Occipital lobe (tissue), 2 donors: ENCODE data around the gene MYO10. TPM values are rescaled to one million over a fixed set of nuclear protein-coding genes. Genes with fewer than 3 reads are reported as not detected.

ENCODE experiments used
- DNase-seq: peaks from one replicate; lab custom pipeline; 2025; lab: John Stamatoyannopoulos, UW
- total RNA-seq: library from RNA; depleted of rRNA; stranded (reverse); fragments of >200 nt; gene quantifications from one replicate; pipeline ENCODE4 v1.2.3, GENCODE V29; 2014

MYO10 gene
- total RNA-seq, 1 donor from 2014 or later, result 31.2 TPM

DNA sequence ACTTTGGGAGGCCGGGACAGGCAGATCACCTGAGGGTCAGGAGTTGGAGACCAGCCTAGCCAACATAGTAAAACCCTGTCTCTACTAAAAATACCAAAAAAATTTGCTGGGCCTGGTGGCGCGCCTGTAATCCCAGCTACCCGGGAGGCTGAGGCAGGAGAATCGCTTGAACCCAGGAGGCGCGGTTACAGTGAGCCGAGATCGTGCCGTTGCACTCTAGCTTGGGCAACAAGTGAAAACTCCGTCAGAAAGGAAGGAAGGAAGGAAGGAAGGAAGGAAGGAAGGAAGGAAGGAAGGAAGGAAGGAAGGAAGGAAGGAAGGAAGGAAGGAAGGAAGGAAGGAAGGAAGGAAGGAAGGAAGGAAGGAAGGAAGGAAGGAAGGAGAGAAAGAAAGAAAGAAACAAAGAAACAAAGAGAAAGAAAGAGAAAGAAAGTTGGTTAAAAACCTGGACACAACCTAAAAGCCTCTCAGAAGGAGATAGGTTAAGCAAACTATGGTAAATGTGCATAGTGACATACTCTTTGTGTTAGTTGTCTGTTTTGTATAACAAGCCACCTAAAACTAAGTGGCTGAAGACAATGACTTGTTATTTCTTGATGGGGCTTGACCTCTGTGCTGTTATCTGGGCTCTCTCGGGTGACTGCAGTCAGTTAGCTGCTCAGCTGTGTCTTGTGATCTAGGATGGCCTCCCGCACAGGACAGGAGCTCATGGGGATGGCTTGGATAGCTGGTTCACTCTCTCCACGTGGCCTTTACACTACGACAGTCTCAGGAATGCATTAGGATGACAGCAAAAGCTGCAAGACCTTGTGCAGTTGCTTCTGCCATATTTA lies 8.0 kb upstream of the MYO10 start:
- no peak for DNase-seq

DNA sequence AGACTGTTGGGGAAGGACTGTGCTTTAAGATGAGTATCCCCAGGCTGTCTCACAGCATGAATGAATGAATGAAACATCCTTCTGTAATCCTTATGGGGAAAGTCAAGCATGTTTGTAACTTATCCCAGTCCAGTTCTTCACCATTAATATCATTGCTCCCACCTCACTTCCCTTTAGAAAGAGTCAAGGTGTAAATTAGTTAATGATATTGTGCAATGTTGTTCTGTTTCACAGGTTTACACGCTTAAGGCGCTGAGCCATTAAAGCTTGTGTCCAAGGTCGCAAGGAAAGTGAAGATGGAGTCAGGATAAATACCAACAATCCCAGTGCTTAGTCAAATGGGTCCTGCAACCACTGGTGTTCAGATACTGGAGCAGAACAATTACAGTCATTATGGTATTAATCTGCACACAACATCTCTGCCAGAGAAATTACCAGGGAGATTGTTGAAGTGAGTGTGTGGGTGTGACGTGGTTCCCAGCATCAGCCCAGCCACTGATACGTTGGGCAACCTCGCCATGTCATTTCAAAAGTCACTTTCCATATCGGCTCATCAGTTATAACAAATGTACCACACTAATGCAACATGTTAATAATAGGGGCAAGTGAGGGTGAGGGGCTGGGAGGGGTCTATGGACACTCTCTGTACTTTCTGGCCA lies 1.5 kb upstream of the MYO10 start:
- no peak for DNase-seq

DNA sequence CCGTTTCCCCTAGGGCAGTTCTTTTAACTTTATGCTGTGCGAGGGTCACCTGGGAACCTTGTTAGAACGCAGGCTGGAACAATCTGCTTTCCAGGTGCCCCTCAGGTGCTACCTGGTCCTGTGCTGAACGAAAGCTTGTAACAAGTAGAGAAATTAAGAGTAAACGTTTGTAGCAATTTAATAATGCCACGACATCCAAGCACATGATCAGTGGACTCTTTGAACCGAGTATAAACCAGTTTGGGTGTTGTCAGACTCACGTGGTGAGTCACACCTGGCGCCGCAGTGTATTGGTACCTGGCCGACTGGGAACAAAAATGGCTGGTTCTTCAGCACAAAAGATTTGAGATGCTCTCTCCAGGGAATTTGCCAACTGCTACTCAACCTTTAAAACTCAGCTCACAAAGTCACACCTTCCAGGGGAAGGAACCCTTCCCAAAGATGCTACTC lies 926 bp upstream of the MYO10 start:
- no peak for DNase-seq

DNA sequence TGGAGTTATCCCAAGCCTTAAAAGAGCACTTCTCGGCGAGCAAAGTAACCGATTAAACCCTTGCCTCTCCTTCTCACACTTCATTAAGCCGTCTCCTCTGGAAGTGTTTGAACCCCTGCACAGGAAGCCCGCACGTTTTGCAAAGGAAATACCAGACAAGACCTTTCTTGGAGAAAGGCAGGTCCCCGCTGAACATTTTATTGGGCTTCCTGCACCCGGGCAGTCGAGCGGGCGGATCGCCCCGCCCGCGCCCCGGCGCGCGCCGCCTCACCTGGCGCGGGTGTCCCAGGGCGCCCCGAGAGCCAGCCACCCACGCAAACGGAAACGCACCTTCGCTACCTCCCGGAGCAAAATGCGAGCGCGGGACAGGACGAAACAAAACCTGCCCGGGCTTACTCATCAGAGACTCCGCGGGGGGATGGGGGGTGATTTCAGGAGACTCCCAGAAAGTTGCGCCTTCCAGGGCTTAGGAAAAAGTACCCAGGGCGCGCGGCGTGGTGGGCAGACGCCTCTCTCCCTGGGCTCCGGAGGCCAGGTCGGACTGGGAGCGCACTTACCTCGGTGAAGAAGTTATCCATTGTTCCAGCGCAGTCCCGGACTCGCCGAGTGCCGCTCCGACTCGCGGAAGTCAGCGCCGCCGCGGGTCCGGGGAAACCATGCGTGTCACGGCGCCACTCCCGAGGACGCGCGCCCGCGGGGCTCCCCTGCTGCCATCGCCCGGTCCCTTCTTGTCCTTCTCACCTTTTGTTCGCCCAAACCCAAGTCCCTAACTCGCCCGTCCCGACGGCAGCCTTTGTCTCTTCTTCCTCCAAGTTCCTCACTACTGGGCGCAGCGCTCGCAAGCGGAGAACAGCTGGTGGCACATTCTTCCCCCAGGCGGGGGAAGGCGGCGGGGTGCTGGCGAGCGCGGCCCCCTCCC lies 598 bp downstream of the MYO10 start:
- no peak for DNase-seq

DNA sequence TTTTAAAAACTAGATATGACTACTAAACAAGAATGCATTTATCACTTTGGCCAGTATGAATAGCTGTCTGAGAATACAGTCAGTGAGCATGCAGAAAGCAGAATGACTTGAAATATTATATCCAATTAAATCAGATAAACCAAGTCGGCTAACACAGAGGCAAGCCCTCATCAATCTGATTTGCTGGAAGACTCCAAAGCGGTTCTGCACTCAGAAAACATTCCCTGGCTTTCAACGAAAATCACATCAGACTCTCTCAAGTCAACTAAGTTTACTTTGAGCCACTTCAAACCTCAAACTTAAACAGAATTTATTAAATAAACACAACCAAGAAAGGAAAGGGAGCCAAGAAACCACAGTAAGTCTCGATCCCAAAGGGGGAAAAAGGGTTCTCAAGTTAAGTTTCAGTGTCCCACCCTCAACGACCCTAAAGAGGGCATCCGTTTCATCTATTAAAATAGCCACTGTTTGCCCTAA lies 1.4 kb downstream of the MYO10 start:
- no peak for DNase-seq

DNA sequence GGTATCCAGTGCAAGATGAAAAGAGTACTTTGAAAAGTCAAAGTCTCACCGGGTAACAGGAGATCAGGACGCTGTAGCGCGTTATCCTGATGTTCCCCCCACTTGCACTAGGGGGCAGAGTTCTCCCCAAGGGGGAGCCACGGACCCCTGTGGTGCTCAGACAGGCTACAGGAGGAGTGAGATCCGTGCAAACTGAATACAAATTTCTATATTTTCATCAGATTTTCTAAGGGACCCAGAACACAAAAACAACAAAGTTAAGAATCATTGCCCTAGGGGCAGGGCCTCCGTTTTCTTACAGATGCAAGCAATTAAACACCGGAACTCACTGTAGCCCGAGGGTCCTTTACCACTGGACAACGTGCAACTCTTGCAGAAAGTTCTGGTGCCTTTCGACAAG lies 2.0 kb downstream of the MYO10 start:
- DNase-seq, result no peak

DNA sequence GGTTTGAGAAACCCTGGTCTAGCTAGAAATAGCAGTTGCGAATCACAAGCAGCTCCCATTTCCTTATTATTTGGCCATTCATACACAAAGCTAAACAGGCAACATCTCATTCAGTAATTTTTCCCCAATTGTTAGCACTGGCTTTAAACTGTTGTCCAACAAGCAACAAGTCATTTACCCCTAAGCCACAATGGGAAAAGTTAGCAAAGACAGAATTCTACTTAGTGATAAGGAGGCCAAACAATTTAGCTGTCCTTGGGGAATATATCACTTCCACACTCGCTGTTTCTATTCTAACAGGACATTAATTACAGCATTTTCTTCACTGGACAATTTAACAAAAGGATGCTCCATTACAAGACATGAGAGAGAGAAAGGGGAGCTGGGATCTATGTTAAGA lies 2.8 kb downstream of the MYO10 start:
- DNase-seq, result no peak

DNA sequence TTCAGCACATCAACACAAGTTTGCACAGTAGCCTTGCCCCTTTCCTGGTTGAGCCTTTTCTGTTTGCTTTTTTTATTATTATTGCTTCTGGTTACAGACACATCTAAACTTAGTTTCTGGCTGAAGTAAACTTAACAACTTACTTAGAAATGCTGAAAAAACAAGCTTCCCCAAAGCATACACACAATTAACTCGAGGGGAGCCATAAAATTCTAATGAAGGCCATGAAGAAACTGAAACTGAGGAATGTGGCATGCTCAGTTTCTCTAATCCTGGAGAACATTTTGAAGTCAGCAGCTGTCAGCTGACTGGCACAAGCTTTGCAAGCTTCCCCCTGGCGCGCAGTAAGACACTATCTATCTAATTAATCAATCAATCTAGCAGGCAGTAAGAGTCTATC lies 3.7 kb downstream of the MYO10 start:
- DNase-seq, result no peak

DNA sequence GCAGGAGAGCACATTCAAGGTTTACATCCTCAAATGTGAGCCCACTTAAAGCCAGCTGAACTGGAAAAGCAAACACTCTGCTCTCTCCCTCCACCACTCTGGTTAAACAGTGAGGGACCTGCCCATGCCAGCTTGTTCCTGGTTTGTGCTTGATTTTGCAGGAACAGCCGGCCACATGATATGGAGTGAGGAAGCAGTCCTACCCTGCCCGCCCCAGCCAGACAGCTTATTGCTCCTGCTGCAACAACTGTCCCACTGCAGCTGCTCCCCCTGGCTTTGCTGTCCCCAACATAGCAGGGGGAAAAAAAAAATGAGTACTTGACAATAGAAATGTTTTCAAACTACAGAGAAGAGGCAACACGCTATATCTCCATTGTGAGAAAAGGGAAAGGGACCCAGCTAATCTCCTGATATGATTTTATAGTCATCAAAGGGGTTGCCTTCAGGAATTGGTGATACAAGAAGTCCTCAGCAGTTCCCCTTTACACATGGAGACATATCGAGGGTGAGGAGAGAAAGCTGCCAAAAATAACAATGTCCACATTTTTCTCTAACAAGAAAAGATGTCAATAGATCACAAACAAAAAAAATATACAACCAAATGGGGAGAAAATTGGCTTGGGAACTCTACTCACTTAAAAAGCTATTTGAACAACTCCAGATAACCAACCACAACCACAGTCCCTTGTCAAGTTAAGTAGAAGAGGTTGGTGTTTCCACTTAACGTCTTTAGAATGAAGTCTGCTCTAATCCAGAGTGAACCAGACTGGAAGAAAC lies 4.6 kb downstream of the MYO10 start:
- no peak for DNase-seq

DNA sequence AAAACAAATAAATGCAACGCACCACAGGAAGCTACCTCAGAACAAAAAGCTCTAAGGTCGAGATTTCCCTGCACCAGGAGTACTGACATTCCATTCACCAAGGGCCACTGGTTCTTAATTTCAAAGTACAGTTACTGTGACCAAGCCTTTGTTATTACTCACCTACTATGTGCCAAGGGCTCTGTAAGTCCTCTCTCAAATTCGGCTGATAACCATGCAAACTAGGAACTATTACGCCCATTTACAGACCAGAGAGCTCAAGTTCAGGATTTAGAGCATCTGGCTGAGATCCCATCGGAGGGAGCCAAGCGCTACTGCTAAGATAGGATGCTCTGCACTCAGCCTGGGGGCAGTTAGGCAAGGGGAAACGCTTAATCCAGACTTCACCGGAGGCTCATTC lies 5.6 kb downstream of the MYO10 start:
- DNase-seq, result no peak

DNA sequence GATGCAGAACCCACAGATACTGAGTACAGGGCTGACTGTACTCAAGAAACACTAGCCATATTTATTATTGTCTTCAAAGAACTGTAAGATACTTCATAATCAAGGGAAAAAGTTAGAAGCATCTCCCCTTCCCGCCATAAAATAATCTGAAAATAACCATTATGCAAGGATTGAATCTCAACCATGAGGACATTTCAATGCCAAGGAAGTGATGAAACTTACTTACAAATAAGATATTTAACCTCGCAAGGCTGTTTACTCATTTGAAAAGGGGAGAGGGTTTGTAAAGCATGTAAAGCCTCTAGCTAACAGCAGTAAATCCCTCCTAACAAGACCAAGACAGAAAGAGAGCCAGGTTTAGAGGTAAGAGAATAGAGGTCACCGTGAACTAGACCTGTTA lies 6.3 kb downstream of the MYO10 start:
- DNase-seq, result no peak

DNA sequence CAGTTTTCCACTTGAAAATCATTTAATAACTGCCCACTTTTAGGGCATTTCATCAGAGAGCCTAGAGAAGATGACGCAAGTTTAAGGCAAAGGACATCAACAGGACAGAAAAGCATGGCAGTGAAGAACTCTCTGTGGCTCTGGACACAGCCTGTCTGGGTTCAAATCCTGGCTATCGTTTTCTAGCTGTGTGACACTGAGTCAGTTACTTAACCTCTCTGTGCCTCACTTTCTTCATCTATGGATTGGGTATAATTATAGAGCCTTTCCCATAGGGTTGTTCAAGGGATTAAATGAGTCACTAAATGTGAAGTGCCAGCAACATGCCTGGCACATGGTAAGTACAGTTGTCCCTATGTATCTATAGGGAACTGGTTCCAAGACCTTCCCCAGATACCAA lies 6.7 kb downstream of the MYO10 start:
- DNase-seq, result no peak

DNA sequence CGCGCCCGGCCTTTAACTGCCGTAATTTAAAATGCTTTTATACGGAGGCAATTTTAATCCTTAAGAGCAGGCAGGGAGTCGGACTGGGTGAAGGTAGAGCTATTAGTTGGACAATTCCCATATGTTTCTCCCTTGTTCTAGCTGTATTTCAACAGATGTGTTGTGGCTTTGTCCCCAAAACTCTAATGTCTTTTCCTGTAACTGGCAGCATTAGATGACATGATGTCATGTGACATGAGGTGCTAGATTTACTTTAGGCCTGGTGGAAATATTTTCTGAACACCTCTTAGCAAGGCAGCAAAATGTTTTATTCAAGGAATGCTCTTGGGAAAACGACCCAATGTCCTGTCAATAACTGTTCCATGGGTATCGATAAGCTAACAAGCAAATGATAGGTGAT lies 8.5 kb downstream of the MYO10 start:
- DNase-seq, result no peak

DNA sequence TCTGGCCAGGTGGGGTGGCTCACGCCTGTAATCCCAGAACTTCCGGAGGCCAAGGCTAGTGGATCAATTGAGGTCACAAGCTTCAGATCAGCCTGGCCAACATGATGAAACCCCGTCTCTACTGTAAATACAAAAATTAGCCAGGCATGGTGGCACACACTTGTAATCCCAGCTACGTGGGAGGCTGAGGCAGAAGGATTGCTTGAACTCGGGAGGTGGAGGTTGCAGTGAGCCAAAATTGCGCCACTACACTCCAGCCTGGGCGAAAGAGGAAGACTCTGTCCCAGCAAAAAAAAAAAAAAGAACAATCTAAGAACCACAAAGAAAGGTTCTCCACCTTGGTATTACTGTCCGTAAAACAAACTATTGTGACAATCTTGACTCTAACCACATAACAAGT lies 9.7 kb downstream of the MYO10 start:
- no peak for DNase-seq

DNA sequence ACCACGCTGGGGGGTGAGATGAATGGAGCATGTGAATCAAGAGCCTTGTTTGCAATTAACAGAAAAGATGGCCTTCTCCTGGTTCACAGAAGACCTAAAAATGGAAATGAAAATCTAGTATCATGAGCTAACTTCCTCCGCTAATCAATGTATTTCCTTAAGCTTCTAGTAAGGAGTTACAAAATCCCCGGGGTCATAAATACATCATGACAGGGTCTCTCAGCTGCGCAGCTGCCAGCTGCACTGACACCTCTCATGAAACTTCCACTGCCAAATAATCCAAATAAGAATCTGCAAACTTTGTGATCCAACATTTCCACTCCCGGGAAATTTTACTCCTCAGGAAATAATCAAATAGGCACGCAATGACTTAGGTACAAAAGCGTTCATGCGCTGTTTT lies 11.9 kb downstream of the MYO10 start:
- no peak for DNase-seq

DNA sequence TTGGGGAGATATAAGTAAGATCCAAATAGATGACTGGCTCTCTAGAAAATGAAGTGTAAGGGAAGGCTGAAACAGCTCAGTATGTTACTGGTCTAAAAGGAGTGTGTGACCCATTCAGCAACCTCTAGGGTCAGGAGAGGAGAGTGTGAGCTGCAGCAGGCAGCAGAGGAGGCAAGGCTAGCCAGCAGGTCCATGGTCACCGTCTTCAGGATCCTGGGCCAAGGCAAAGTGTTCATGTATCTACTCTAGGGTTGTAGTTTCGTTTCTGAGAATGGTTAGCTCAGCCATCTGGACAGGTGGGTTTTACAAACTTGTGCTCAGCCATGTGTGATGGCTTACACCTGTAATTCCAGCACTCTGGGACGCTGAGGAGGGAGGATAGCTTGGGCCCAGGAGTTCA lies 13.7 kb downstream of the MYO10 start:
- DNase-seq, result no peak

DNA sequence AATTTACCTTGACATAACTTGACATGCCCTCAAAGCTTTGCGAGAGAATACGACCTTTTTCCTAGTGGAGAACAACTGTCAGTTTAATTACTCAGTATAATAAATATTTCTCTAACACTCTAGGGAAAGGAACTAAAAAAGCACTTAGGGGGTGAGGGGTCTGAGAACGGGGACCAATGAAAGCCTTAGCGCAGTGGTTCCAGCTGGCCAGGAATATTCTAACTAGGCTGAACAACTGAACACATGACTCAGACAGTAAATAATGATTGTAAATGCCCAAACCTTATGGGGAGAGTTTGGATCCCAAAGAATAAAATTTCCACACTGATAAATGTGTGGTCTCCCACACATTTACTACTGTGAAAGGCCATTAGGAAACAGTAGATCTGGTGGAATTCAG lies 14.9 kb downstream of the MYO10 start:
- DNase-seq, result no peak

DNA sequence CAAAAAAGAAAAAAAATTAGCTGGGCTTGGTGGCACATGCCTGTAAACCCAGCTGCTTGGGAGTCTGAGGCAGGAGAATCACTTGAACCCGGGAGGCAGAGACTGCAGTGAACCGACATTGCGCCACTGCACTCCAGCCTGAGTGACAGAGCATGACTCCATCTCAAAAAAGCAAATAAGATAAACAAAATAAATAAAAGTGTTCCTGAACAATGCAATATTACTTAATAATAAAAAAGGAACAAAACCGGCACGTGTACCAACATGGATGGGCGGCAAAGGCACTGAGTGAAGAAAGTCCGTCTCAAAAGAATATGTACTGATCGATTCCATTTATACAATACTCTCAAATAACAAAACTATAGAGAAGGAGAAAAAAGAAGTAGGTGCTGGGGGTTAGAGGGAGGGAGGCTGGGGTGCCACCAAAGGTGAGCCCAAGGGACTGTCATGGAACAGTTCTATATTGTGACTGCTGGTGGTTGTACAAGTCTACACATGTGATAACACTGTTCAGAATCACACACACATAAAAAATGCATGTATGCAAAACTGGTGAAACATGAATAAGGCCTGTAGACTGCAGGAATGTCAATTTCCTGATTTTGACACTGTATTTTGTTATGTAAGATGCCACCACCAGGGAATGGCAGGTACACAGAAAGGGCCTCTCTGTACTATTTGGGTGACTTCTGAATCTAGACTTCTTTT lies 15.8 kb downstream of the MYO10 start:
- no peak for DNase-seq

DNA sequence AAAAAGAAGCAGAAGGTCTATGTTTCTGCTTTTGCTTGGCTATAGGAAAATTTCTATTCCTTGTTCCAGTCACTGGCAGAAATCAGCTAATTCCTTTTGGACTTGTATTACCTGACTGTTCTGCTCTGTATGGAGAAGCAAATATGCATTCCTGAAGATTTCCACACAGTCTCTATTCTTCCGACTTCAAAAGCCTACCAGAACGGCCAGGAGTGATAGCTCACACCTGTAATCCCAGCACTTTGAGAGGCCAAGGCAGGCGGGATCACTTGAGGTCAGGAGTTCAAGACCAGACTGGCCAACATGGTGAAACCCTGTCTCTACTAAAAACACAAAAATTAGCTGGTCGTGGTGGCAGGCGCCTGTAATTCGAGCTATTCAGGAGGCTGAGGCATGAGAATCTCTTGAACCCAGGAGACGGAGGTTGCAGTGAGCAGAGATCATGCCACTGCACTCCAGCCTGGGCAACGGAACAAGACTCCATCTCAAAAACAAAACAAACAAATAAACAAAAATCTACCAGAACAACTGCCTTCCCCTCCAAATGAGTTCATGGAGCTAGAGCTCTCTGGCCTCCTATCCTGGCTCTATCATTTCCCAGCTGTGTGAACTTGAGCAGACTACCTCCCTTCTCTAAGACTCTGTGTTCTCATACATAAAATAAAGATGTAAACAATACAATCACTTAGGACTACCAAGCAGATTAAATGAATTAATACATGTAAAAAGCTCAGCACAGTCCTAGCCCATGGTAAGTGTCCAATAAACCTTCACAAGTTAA lies 17.0 kb downstream of the MYO10 start:
- no peak for DNase-seq

DNA sequence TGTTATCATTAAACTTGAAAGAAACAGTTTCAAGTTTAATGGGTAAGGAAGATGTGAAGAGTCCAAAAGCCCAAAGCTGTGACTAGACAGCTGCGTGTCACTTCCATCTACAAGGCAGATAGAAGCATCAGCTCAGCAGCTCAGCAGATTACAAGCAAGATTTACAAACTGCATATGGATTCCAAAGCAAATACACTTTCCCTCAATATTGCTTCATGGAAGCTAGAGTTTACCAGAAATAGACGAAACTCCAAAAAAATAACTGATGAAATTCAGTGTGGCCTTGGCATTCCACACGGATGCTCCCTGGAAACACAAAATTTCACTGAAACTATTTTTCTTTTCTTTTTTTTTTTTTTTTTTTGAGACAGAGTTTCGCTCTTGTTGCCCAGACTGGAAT lies 17.9 kb downstream of the MYO10 start:
- no peak for DNase-seq
